KMS-11 (cell line): ENCODE data around the gene SZT2.
A peak's percentile ranks its signal among the peaks of the same experiment; 100 is the strongest.

ENCODE experiments used
- H2AFZ ChIP-seq: fragments of 200-600 bp; sonication (generic); 2 replicates; pipeline ENCODE4 v1.6.1; 2016; ENCODE audit warnings: antibody characterized with exemption, mixed run types, low read depth
- H3K27ac ChIP-seq: fragments of 200-600 bp; sonication (generic); 2 replicates; pipeline ENCODE4 v1.6.1; 2016; ENCODE audit warnings: mild to moderate bottlenecking, mixed run types
- H3K27me3 ChIP-seq: fragments of 200-600 bp; sonication (generic); 2 replicates; pipeline ENCODE4 v1.6.1; 2017; ENCODE audit warnings: mild to moderate bottlenecking, low read depth, mixed run types, moderate library complexity; ENCODE audit not compliant: insufficient read depth
- H3K36me3 ChIP-seq: fragments of 200-600 bp; sonication (generic); 2 replicates; pipeline ENCODE4 v1.6.1; 2017; ENCODE audit warnings: mild to moderate bottlenecking, mixed run types; ENCODE audit not compliant: insufficient read depth
- H3K4me1 ChIP-seq: fragments of 200-600 bp; sonication (generic); 2 replicates; pipeline ENCODE4 v1.6.1; 2016; ENCODE audit warnings: mild to moderate bottlenecking, low read depth, mixed run types; ENCODE audit not compliant: poor library complexity, severe bottlenecking
- H3K4me2 ChIP-seq: fragments of 200-600 bp; sonication (generic); 2 replicates; pipeline ENCODE4 v1.7.0; 2016; ENCODE audit warnings: mild to moderate bottlenecking, mixed run types
- H3K4me3 ChIP-seq: fragments of 200-600 bp; sonication (generic); IDR thresholded peaks from 2 replicates; pipeline ENCODE4 v1.6.1; 2017; ENCODE audit warnings: low read depth, low read length, mixed read lengths; ENCODE audit not compliant: insufficient read depth
- H3K79me2 ChIP-seq: fragments of 200-600 bp; sonication (generic); 2 replicates; pipeline ENCODE4 v1.6.1; 2016; ENCODE audit warnings: low read depth, mixed run types; ENCODE audit not compliant: insufficient read depth
- H3K9ac ChIP-seq: fragments of 200-600 bp; sonication (generic); 2 replicates; pipeline ENCODE4 v1.6.1; 2016; ENCODE audit warnings: mild to moderate bottlenecking, mixed run types
- H4K20me1 ChIP-seq: fragments of 200-600 bp; sonication (generic); 2 replicates; pipeline ENCODE4 v1.6.1; 2016; ENCODE audit warnings: mild to moderate bottlenecking, mixed run types; ENCODE audit not compliant: insufficient read depth
- TF ChIP-seq, protein P1 (sequence below): fragments of 200-600 bp; sonication (generic); conservative IDR thresholded peaks from 2 replicates; pipeline ENCODE4 v1.6.1; 2017; ENCODE audit warnings: low read depth, mild to moderate bottlenecking, antibody characterized with exemption, low read length, moderate library complexity, mixed read lengths

The SZT2 gene

DNA sequence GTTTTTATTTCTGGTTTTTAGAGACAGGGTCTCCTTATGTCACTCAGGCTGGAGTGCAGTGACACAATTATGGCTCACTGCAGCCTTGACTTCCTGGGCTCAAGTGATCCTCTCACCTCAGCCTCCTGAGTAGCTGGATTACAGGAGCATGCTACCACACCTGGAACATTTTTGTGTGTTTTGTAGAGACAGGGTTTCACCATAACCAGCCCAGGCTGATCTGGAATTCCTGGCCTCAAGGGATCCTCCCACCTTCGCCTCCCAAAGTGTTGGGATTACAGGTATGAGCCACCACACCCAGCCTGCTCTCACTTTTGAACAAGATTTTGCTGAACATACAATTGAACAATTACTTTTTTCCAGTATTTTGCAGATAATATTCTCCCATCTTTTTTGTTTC lies 88.0 kb downstream of the SZT2 start:
- H3K27ac ChIP-seq: no peak overlapping the region
- H3K79me2 ChIP-seq: no peaks in the 10 kb centered on the region
- no peaks in the 10 kb centered on the region for H3K36me3 ChIP-seq
- no peaks in the 10 kb centered on the region for H4K20me1 ChIP-seq
- no peak overlapping the region for H3K4me2 ChIP-seq
- no peak overlapping the region for H3K4me3 ChIP-seq
- H3K9ac ChIP-seq: no peak overlapping the region
- TF ChIP-seq, protein P1, sequence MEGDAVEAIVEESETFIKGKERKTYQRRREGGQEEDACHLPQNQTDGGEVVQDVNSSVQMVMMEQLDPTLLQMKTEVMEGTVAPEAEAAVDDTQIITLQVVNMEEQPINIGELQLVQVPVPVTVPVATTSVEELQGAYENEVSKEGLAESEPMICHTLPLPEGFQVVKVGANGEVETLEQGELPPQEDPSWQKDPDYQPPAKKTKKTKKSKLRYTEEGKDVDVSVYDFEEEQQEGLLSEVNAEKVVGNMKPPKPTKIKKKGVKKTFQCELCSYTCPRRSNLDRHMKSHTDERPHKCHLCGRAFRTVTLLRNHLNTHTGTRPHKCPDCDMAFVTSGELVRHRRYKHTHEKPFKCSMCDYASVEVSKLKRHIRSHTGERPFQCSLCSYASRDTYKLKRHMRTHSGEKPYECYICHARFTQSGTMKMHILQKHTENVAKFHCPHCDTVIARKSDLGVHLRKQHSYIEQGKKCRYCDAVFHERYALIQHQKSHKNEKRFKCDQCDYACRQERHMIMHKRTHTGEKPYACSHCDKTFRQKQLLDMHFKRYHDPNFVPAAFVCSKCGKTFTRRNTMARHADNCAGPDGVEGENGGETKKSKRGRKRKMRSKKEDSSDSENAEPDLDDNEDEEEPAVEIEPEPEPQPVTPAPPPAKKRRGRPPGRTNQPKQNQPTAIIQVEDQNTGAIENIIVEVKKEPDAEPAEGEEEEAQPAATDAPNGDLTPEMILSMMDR: no peak
- no peaks in the 10 kb centered on the region for H3K27me3 ChIP-seq
- no peak overlapping the region for H2AFZ ChIP-seq
- no peaks in the 10 kb centered on the region for H3K4me1 ChIP-seq

DNA sequence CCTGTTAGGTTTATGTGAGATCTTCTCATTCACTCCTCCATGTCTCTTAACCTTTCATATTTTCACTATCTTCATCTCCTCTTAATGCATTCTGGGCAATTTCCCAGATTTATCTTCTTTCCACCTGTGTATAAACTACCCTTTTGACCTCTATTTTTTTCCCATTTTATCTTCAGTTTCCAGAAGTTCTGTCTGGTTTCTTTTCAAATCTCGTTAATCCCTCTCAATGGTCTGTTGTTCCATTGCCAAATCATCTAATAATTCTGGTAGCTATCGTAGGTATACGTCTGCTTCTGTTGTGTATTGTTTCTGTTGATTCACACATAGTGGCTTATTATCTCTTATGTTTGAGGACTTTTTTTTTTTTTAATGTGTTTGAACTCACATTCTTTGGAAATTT lies 89.7 kb downstream of the SZT2 start:
- Histone ChIP-seq H3K4me2 (no peak overlapping the region), H3K36me3 (no peaks in the 10 kb centered on the region), H3K9ac (no peak overlapping the region), H3K4me1 (no peaks in the 10 kb centered on the region), H3K4me3 (no peak overlapping the region), H3K27me3 (no peaks in the 10 kb centered on the region), H2AFZ (no peak overlapping the region), H3K79me2 (no peaks in the 10 kb centered on the region), H3K27ac (no peak overlapping the region), H4K20me1 (no peaks in the 10 kb centered on the region)
- TF ChIP-seq, protein P1: no peak

DNA sequence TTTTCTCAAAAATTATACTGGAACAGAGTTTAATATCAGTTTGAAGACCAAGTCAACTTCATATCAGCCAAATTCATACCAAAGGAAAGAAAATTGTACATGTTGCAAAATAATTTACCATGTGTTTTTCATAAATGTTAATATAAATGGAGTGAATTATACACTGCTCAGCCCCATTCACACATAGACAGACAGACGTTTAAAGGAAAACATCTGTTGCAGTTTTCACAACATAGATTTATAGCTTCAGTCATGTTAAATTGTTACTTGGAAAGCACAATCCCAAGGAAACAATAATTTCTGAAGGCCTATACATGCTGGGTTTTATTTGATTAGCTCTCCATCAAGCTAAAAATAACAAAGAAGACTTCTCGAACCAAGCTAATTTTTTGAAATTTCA lies 91.8 kb downstream of the SZT2 start:
- no peaks in the 10 kb centered on the region for H3K79me2 ChIP-seq
- H3K4me3 ChIP-seq: no peak overlapping the region
- TF ChIP-seq, protein P1: no peak
- H3K27ac ChIP-seq: no peak overlapping the region
- no peaks in the 10 kb centered on the region for H3K36me3 ChIP-seq
- H3K27me3 ChIP-seq: no peaks in the 10 kb centered on the region
- no peaks in the 10 kb centered on the region for H4K20me1 ChIP-seq
- H3K9ac ChIP-seq: no peak overlapping the region
- no peak overlapping the region for H2AFZ ChIP-seq
- no peak overlapping the region for H3K4me2 ChIP-seq
- no peaks in the 10 kb centered on the region for H3K4me1 ChIP-seq

DNA sequence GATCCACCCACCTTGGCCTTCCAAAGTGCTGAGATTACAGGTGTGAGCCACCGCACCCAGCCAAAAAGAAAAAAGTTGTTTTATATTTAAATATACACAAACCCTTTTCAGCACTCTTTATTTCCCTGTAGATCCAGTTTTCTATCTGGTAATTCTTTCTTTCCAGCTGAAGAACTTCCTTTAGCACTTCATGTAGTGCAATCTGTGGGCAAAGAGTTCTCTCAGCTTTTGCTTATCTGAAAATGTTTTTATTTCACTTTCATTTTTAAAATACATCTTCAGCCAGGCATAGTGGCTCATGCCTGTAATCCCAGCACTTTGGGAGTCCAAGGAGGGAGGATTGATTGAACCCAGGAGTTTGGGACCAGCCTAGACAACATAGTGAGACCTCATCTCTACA lies 92.5 kb downstream of the SZT2 start:
- no peak overlapping the region for H3K4me2 ChIP-seq
- H3K27me3 ChIP-seq: no peaks in the 10 kb centered on the region
- TF ChIP-seq, protein P1: no peak
- no peak overlapping the region for H3K4me3 ChIP-seq
- no peak overlapping the region for H3K27ac ChIP-seq
- no peaks in the 10 kb centered on the region for H4K20me1 ChIP-seq
- no peak overlapping the region for H3K9ac ChIP-seq
- H3K79me2 ChIP-seq: no peaks in the 10 kb centered on the region
- H3K36me3 ChIP-seq: no peaks in the 10 kb centered on the region
- H2AFZ ChIP-seq: peak overlapping the region; percentile 20; the same call in 1 of the 2 replicates
- no peaks in the 10 kb centered on the region for H3K4me1 ChIP-seq

DNA sequence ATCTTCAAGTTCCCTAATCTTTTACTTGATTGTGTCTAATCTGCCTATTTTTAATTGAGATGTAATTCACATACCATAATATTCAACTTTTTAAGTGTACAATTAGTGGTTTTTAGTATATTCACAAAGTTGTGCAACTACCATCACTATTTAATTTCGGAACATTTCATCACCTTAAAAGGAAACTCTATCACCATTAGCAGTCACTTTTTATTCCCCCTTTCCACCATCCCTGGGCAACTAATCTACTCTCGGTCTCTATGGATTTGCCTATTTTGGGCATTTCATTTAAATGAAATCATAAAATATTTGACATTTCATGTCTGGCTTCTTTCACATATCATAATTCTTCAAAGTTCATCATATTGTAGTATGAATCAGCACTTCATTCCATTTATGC lies 94.7 kb downstream of the SZT2 start:
- Histone ChIP-seq H3K9ac (no peak overlapping the region), H3K27ac (no peak overlapping the region), H3K79me2 (no peaks in the 10 kb centered on the region), H3K4me1 (no peaks in the 10 kb centered on the region), H3K4me2 (no peak overlapping the region), H2AFZ (no peak overlapping the region), H3K27me3 (no peaks in the 10 kb centered on the region), H4K20me1 (no peaks in the 10 kb centered on the region), H3K36me3 (no peaks in the 10 kb centered on the region), H3K4me3 (no peak overlapping the region)
- TF ChIP-seq, protein P1: no peak
